ENCODE measurements around the gene MINDY4. TPM values are rescaled to one million over a fixed set of nuclear protein-coding genes. Genes with fewer than 3 reads are reported as not detected.

MINDY4 gene
- polyA plus RNA-seq, 1 experiment = 2.3 TPM

- CTCF ChIA-PET = interaction anchor here (1.2 kb wide), 2 partner anchors 60 to 91 kb away, joined by 3 to 4 read pairs; no protein-coding TSS in a partner anchor
- POLR2A ChIA-PET = no interaction called here
- no peaks in the 10 kb centered on the region for H3K27me3 ChIP-seq (ENCODE audit: control insufficient read depth, insufficient read depth, low read length)
- no peak for TF ChIP-seq CTCF (IDR thresholded peaks at IDR 0.05; ENCODE audit: insufficient read depth, low read depth, low read length)
- no peak overlapping the region for H3K4me3 ChIP-seq (ENCODE audit: low read depth, low read length)
- H3K36me3 ChIP-seq (ENCODE audit: control insufficient read depth, insufficient read depth, low read length) = no peaks in the 10 kb centered on the region
- no peak for DNase-seq (ENCODE audit: low read depth)
Observed at GRCh38 chr7:30879139-30880124, 108.2 kb downstream of the MINDY4 start.

GRCh38 chr7:30880125-30880720 is 109.0 kb downstream of the MINDY4 start:
- no peaks in the 10 kb centered on the region for H3K36me3 ChIP-seq (ENCODE audit: control insufficient read depth, insufficient read depth, low read length)
- no peak for DNase-seq (ENCODE audit: low read depth)
- POLR2A ChIA-PET = no interaction called here
- no peak for TF ChIP-seq CTCF (IDR thresholded peaks at IDR 0.05; ENCODE audit: insufficient read depth, low read depth, low read length)
- no peak overlapping the region for H3K4me3 ChIP-seq (ENCODE audit: low read depth, low read length)
- H3K27me3 ChIP-seq (ENCODE audit: control insufficient read depth, insufficient read depth, low read length) = no peaks in the 10 kb centered on the region
- CTCF ChIA-PET = interaction anchor here (0.5 to 1.2 kb wide), 2 partner anchors 23 to 91 kb away, joined by 3 to 4 read pairs; no protein-coding TSS in a partner anchor

DNA sequence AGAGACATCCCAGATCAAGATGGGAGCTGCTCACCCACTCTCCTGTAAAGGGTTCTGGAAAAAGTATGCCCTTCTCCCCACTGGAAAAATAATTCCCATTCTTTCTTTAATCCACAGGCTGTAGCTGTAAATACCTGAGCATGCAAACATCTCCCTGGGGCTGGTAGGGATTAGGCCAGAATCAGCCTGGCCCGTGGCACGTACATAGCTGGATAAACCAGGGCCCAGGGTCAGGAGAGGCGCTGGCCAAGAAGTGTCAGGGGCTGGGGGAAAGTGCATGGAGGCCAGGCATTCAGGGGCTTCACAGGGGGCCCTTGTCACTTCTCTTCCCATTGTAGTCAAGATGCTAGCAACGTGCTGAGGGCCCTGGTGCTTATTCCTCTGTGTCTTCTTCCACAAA is 109.7 kb downstream of the MINDY4 start:
- ChIA-PET POLR2A (no interaction called here), CTCF (no interaction called here)
- H3K4me3 ChIP-seq (ENCODE audit: low read depth, low read length) = no peak overlapping the region
- no peak for DNase-seq (ENCODE audit: low read depth)
- no peak for TF ChIP-seq CTCF (IDR thresholded peaks at IDR 0.05; ENCODE audit: insufficient read depth, low read depth, low read length)
- H3K27me3 ChIP-seq (ENCODE audit: control insufficient read depth, insufficient read depth, low read length) = peaks cover 1% of the 10 kb centered on the region; the same call in 1 of the 2 replicates
- no peaks in the 10 kb centered on the region for H3K36me3 ChIP-seq (ENCODE audit: control insufficient read depth, insufficient read depth, low read length)

DNA sequence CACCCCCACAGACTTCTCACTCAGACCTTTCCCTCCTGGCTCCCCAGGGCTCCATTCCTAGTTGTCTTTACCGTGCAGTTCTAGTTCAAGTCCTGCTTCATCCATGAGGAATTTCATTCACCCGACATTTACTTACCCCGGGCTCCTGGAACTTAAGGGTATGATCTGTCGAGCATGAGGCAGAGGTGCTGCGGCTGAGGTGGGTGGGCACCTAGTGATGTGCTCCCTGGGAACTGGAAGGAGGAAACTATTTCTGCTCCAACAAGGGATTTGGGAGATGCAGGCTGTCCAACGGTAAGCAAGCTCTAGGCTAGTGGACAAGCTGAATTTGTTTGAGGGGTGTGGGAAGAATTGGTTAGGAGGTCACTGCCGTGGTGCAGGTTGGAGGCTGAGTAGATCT is 110.2 kb downstream of the MINDY4 start:
- H3K36me3 ChIP-seq (ENCODE audit: control insufficient read depth, insufficient read depth, low read length) = no peaks in the 10 kb centered on the region
- ChIA-PET CTCF (interaction anchor here (0.8 kb wide), 1 partner anchor 9 kb away, joined by 3 read pairs; no protein-coding TSS in a partner anchor), POLR2A (no interaction called here)
- no peak overlapping the region for H3K4me3 ChIP-seq (ENCODE audit: low read depth, low read length)
- peaks cover 1% of the 10 kb centered on the region; the same call in 1 of the 2 replicates for H3K27me3 ChIP-seq (ENCODE audit: control insufficient read depth, insufficient read depth, low read length)
- DNase-seq (ENCODE audit: low read depth) = no peak
- no peak for TF ChIP-seq CTCF (IDR thresholded peaks at IDR 0.05; ENCODE audit: insufficient read depth, low read depth, low read length)

- POLR2A ChIA-PET = no interaction called here
- no peak overlapping the region for H3K4me3 ChIP-seq (ENCODE audit: low read depth, low read length)
- no peak for DNase-seq (ENCODE audit: low read depth)
- CTCF ChIA-PET = interaction anchor here (0.6 to 1.0 kb wide), 2 partner anchors 23 to 841 kb away, joined by 3 to 4 read pairs; no protein-coding TSS in a partner anchor
- no peaks in the 10 kb centered on the region for H3K36me3 ChIP-seq (ENCODE audit: control insufficient read depth, insufficient read depth, low read length)
- no peak for TF ChIP-seq CTCF (IDR thresholded peaks at IDR 0.05; ENCODE audit: insufficient read depth, low read depth, low read length)
- H3K27me3 ChIP-seq (ENCODE audit: control insufficient read depth, insufficient read depth, low read length) = peaks cover 5% of the 10 kb centered on the region; the same call in 1 of the 2 replicates
Observed at GRCh38 chr7:30884881-30885280, 113.7 kb downstream of the MINDY4 start.

Data from BJ (cell line).